ENCODE measurements around the gene SELPLG.

Gene SELPLG

GRCh38 chr12:108580531-108580930 lies 53.2 kb downstream of the SELPLG start:
- Histone ChIP-seq H3K27ac (no peak overlapping the region), H3K36me3 (no peaks in the 10 kb centered on the region), H3K9me3 (ENCODE audit: severe bottlenecking) (no peaks in the 10 kb centered on the region), H3K4me3 (ENCODE audit: low read depth, low read length) (no peak overlapping the region), H3K27me3 (ENCODE audit: insufficient read depth, low read depth, severe bottlenecking) (no peaks in the 10 kb centered on the region)
- no peak for TF ChIP-seq CTCF (IDR thresholded peaks at IDR 0.05; ENCODE audit: low read depth, low read length)
- DNase-seq: no peak

GRCh38 chr12:108578813-108579212 lies 54.9 kb downstream of the SELPLG start:
- no peak overlapping the region for H3K27ac ChIP-seq
- H3K9me3 ChIP-seq (ENCODE audit: severe bottlenecking): no peaks in the 10 kb centered on the region
- TF ChIP-seq CTCF (IDR thresholded peaks at IDR 0.05; ENCODE audit: low read depth, low read length): no peak

GRCh38 chr12:108578264-108578663 lies 55.4 kb downstream of the SELPLG start:
- no peak for TF ChIP-seq CTCF (IDR thresholded peaks at IDR 0.05; ENCODE audit: low read depth, low read length)
- Histone ChIP-seq H3K4me3 (ENCODE audit: low read depth, low read length) (no peak overlapping the region), H3K27ac (no peak overlapping the region), H3K27me3 (ENCODE audit: insufficient read depth, low read depth, severe bottlenecking) (no peaks in the 10 kb centered on the region), H3K36me3 (no peaks in the 10 kb centered on the region), H3K9me3 (ENCODE audit: severe bottlenecking) (no peaks in the 10 kb centered on the region)
- no peak for DNase-seq

More at GRCh38 chr12:108578813-108579212, 54.9 kb downstream of the SELPLG start:
- Histone ChIP-seq H3K27me3 (ENCODE audit: insufficient read depth, low read depth, severe bottlenecking) (no peaks in the 10 kb centered on the region), H3K4me3 (ENCODE audit: low read depth, low read length) (no peak overlapping the region), H3K36me3 (no peaks in the 10 kb centered on the region)
- no peak for DNase-seq

- Histone ChIP-seq H3K27ac (no peak overlapping the region), H3K27me3 (ENCODE audit: insufficient read depth, low read depth, severe bottlenecking) (no peaks in the 10 kb centered on the region)
These were observed 56.2 kb downstream of the SELPLG start for GRCh38 chr12:108577458-108577857.

GRCh38 chr12:108576660-108577234 lies 56.9 kb downstream of the SELPLG start:
- DNase-seq: no peak
- Histone ChIP-seq H3K36me3 (no peaks in the 10 kb centered on the region), H3K9me3 (ENCODE audit: severe bottlenecking) (no peaks in the 10 kb centered on the region), H3K27me3 (ENCODE audit: insufficient read depth, low read depth, severe bottlenecking) (no peaks in the 10 kb centered on the region), H3K27ac (no peak overlapping the region), H3K4me3 (ENCODE audit: low read depth, low read length) (no peak overlapping the region)
- no peak for TF ChIP-seq CTCF (IDR thresholded peaks at IDR 0.05; ENCODE audit: low read depth, low read length)

More at GRCh38 chr12:108577458-108577857, 56.2 kb downstream of the SELPLG start:
- DNase-seq: no peak
- Histone ChIP-seq H3K4me3 (ENCODE audit: low read depth, low read length) (no peak overlapping the region), H3K9me3 (ENCODE audit: severe bottlenecking) (no peaks in the 10 kb centered on the region), H3K36me3 (no peaks in the 10 kb centered on the region)
- no peak for TF ChIP-seq CTCF (IDR thresholded peaks at IDR 0.05; ENCODE audit: low read depth, low read length)
